Measurements from ENCODE around the gene RELN.

RELN gene

DNA sequence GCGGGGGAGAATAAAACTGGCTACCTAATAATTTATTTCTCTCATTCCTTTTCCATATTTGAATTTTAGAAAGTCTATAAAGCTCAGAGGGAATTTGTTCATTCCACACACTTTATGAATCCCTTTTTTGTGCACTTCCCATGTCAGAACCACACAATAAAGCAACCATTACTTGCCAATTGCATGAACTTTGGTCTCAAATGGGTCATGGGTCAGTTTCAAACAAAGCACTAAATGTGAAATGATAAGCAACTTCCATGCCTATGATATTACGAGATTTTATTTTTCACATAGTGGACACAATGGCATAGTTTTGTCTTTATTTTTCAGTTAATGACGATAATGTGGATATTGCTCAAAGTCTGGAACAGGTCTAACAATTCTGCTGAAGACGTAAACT is 18.6 kb upstream of the RELN start:
- TF ChIP-seq, protein P1, sequence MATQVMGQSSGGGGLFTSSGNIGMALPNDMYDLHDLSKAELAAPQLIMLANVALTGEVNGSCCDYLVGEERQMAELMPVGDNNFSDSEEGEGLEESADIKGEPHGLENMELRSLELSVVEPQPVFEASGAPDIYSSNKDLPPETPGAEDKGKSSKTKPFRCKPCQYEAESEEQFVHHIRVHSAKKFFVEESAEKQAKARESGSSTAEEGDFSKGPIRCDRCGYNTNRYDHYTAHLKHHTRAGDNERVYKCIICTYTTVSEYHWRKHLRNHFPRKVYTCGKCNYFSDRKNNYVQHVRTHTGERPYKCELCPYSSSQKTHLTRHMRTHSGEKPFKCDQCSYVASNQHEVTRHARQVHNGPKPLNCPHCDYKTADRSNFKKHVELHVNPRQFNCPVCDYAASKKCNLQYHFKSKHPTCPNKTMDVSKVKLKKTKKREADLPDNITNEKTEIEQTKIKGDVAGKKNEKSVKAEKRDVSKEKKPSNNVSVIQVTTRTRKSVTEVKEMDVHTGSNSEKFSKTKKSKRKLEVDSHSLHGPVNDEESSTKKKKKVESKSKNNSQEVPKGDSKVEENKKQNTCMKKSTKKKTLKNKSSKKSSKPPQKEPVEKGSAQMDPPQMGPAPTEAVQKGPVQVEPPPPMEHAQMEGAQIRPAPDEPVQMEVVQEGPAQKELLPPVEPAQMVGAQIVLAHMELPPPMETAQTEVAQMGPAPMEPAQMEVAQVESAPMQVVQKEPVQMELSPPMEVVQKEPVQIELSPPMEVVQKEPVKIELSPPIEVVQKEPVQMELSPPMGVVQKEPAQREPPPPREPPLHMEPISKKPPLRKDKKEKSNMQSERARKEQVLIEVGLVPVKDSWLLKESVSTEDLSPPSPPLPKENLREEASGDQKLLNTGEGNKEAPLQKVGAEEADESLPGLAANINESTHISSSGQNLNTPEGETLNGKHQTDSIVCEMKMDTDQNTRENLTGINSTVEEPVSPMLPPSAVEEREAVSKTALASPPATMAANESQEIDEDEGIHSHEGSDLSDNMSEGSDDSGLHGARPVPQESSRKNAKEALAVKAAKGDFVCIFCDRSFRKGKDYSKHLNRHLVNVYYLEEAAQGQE (IDR thresholded peaks at IDR 0.05; ENCODE audit: insufficient read depth in 1 of 2, low read depth in 2 of 2, low read length in 2 of 2), result no peak
- TF ChIP-seq TAF1 (IDR thresholded peaks at IDR 0.05; ENCODE audit: borderline replicate concordance, insufficient read depth, low read length) (no peak), FOXP2 (optimal IDR thresholded peaks at IDR 0.05; ENCODE audit: borderline replicate concordance, extremely low read depth, extremely low read length, insufficient read depth) (no peak), SIN3A (IDR thresholded peaks at IDR 0.05; ENCODE audit: borderline replicate concordance, insufficient read depth, low read length) (no peak), POLR2AphosphoS5 (IDR thresholded peaks at IDR 0.05; ENCODE audit: low read depth, low read length) (no peak)

DNA sequence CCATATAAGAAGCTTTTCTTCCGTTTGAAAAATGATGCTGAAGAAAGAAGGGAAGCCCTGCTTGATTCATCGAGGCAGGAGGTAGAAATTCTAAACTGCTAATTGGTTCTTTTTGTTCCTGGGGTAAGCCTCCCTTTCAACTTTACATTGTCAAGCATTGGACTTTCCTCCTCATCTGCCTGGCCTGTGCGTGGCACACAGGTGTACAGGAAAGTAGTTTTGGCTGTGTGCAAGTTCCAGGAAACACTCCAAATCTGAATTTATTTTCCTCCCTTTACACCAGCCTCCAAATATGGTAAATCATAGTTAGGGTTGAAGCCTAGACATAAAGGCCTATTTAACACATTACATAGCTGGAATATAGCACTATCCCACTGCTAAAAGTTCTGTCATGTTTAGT is 18.2 kb upstream of the RELN start:
- TF ChIP-seq, protein P1 (IDR thresholded peaks at IDR 0.05; ENCODE audit: insufficient read depth in 1 of 2, low read depth in 2 of 2, low read length in 2 of 2), result no peak
- TF ChIP-seq FOXP2 (optimal IDR thresholded peaks at IDR 0.05; ENCODE audit: borderline replicate concordance, extremely low read depth, extremely low read length, insufficient read depth), result no peak
- TF ChIP-seq POLR2AphosphoS5 (IDR thresholded peaks at IDR 0.05; ENCODE audit: low read depth, low read length), result no peak
- TF ChIP-seq TAF1 (IDR thresholded peaks at IDR 0.05; ENCODE audit: borderline replicate concordance, insufficient read depth, low read length), result no peak
- no peak for TF ChIP-seq SIN3A (IDR thresholded peaks at IDR 0.05; ENCODE audit: borderline replicate concordance, insufficient read depth, low read length)

DNA sequence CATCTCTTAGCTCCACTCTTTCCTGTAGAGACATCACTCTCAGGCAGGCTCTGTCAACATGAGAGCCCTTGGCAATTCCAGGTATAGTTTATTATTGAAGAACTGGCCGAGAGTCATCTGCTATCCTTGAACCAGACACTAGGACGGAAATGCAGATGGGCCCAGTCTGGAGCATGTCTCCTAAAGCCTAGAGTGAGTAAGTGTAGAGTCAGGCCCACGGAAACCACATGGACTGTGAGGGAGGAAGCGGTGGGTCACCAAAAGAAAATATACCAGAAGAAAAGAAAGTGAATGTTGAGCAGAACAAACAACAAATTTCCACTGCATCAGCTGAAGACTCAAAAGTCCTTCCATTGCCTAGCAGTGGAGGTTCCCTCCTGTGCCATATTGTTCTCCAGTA is 15.7 kb upstream of the RELN start:
- no peak for TF ChIP-seq FOXP2 (optimal IDR thresholded peaks at IDR 0.05; ENCODE audit: borderline replicate concordance, extremely low read depth, extremely low read length, insufficient read depth)
- no peak for TF ChIP-seq POLR2AphosphoS5 (IDR thresholded peaks at IDR 0.05; ENCODE audit: low read depth, low read length)
- TF ChIP-seq, protein P1 (IDR thresholded peaks at IDR 0.05; ENCODE audit: insufficient read depth in 1 of 2, low read depth in 2 of 2, low read length in 2 of 2), result no peak
- no peak for TF ChIP-seq SIN3A (IDR thresholded peaks at IDR 0.05; ENCODE audit: borderline replicate concordance, insufficient read depth, low read length)
- TF ChIP-seq TAF1 (IDR thresholded peaks at IDR 0.05; ENCODE audit: borderline replicate concordance, insufficient read depth, low read length), result no peak

DNA sequence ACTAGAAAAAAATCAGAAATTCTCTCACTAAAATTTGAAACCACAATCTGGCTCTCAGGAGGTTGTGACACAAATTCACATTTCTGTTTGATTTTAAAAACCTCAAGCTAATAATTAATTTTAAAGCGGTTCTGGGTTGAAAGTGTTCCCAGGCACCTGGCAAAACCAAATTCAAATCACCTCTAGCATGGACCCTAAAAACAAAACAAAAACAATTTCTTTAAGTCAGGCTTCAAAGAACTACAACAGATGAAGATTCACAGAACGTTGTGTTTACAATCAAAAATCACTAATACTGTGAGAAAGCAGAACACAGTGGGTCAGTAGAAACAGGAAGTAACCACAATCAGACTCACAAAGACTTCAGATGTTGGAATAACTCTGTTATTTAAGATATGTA is 7.2 kb upstream of the RELN start:
- no peak for TF ChIP-seq POLR2AphosphoS5 (IDR thresholded peaks at IDR 0.05; ENCODE audit: low read depth, low read length)
- TF ChIP-seq, protein P1 (IDR thresholded peaks at IDR 0.05; ENCODE audit: insufficient read depth in 1 of 2, low read depth in 2 of 2, low read length in 2 of 2), result no peak
- TF ChIP-seq FOXP2 (optimal IDR thresholded peaks at IDR 0.05; ENCODE audit: borderline replicate concordance, extremely low read depth, extremely low read length, insufficient read depth), result no peak
- no peak for TF ChIP-seq SIN3A (IDR thresholded peaks at IDR 0.05; ENCODE audit: borderline replicate concordance, insufficient read depth, low read length)
- no peak for TF ChIP-seq TAF1 (IDR thresholded peaks at IDR 0.05; ENCODE audit: borderline replicate concordance, insufficient read depth, low read length)

DNA sequence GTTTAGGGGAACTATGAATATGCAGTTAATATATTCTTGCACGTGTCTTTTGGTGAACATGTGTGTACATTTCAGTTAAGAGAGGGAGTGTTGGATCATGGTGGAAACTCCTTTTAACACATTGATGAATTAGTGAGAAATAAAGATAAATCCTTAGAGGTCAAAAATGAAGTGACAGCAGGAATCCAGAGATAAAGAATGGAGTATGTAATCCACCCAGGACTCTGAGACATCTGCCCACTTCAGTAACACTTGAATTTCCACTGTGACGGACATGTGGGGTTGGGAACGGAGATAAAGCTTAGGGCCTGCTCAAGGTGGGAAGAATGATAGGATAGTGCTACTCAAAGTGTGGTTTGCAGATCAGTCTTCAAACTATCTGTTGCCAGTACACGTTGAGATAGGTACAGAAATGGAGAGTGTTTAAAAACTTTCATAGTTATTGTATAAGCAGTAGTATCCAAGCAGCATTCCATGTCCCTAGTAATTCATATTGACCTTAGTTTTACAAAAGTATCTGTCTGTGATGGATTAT is 6.6 kb upstream of the RELN start:
- TF ChIP-seq FOXP2 (optimal IDR thresholded peaks at IDR 0.05; ENCODE audit: borderline replicate concordance, extremely low read depth, extremely low read length, insufficient read depth) (no peak), POLR2AphosphoS5 (IDR thresholded peaks at IDR 0.05; ENCODE audit: low read depth, low read length) (no peak), TAF1 (IDR thresholded peaks at IDR 0.05; ENCODE audit: borderline replicate concordance, insufficient read depth, low read length) (no peak), SIN3A (IDR thresholded peaks at IDR 0.05; ENCODE audit: borderline replicate concordance, insufficient read depth, low read length) (no peak)
- TF ChIP-seq, protein P1 (IDR thresholded peaks at IDR 0.05; ENCODE audit: insufficient read depth in 1 of 2, low read depth in 2 of 2, low read length in 2 of 2), result no peak

All from PFSK-1 (cell line).